Measurements from ENCODE around the gene TSFM.
"Not testable (repeated sequence)": the region's sequence is repeated elsewhere in the genome, so short reads cannot be mapped to it uniquely, and the experiment has no call there.

Gene TSFM

DNA sequence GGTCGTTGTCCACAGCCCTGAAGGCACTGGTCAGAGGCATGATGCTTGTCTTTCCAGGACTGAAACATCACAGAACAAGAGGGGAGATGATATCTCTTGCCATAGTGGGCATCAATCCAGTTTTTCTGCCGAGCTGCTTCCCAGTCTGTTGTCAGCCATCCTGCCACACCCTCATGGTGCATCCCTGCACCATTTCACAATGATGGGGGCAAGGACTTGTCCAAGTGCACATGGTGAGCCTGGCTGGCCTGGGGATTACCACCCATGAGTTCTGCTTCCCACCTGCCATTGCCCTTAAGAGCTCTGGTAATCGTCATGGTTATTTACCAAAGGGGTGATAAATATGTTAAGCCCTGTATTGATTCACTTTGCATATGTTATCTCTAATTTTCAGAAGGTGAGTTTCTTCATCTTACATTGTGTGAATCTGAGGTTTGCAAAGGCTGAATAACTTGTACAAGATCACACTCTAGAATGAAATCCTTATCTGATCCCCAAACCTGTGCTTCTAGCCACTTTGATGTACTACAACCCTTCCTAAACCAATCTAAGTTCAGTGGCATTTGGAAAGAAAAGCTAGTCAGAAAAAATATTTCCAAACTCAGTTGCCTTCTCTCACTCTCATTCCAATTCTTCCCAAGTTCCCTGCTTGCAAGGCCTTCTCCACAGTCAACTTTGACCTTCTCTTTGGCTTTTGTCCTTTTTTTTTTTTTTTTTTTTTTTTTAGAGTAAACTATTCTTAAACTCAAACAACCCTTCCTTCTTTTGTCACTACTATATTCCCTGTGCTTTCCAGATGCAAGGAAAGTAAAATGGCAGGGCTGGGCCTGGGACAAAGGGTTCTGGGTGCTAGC lies 33.6 kb downstream of the TSFM start:
- no peak for DNase-seq

DNA sequence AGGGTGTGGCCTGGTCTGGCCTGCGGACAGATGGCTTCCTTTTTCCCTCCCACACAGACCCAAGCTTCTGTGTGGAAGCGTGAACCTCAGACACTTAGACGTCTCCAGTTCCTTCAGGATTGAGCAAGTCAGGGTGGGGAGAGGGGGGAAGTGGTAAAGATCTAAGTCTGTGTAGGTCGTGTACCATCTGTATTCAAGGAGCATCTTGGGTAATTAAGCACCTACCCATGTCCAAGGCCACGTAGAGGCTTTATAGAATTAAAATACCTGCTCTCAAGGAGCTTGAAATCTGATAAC lies 34.2 kb downstream of the TSFM start:
- no peak for DNase-seq

- DNase-seq, result no peak
These were observed 34.8 kb downstream of the TSFM start for GRCh38 chr12:57817261-57817989.

DNA sequence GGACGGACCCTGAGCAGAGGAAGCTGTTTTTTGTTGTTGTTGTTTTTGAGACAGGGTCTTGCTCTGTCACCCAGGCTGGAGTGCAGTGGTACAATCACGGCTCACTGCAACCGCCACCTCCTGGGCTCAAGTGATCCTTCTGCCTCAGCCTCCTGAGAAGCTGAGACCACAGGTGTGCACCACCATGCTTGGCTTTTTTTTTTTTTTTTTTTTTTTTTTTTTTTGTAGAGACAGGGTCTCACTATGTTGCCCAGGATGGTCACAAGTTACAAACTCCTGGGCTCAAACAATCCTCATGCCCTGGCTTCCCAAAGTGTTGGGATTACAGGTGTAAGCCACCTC lies 35.4 kb downstream of the TSFM start:
- not testable (repeated sequence) for DNase-seq

DNA sequence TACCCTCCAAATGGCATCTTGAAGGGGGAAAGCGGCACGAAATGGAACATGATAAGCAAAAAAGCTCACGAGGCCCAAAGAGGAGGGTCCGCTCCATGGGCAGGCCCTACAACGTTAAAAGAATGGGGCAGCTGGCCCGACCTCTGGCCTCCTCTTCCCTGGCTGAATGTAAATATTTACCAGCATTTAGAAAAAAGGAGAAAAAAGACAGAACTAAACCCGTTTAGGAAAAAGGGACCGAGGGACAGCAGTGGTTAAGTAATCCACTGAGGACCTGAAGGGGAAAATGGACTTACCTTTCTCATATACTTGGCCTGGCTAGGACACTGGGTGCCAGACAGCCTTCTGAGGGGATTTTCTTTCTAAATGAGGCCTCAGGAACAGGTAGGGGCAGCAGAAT lies 37.5 kb downstream of the TSFM start:
- DNase-seq, result not testable (repeated sequence)

- DNase-seq, result not testable (repeated sequence)
These were observed 38.4 kb downstream of the TSFM start for GRCh38 chr12:57821015-57821414.

GRCh38 chr12:57821474-57822214 lies 39.1 kb downstream of the TSFM start:
- DNase-seq, result no peak

DNA sequence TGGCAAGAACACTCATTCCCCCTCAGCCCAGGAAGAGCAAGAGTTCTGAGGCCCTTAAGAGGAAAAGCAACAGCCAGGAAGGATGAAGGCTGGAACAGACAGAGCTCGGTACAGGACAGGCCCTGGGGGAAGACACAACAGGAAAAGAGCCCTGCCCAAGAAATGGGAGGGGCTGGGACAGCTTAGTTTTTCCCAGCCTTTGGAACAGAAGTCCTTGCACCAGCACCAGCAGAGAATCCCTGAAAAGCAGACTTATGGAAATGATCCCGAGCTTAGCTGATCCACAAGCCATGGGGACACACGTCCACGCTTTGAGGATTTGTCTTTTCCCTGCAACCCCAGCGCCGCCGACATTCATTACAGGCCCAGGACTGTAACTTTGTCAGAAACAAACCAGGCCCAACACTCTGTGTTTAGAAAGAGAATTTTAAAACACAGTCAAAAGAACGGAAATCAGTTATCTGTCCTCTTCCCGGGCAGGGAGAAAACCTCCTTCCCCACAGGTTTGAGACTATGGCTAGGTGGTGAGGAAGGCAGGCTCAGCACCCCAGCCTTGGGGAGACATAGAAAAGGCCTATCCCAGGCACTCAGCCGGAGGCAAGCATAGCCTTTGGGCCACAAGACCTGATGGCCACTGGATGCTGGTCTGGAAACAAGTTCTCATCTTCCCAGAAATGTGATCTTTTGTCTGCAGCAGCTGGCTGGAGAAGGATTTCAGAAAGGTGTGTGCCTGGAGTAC lies 40.0 kb downstream of the TSFM start:
- DNase-seq, result no peak

DNA sequence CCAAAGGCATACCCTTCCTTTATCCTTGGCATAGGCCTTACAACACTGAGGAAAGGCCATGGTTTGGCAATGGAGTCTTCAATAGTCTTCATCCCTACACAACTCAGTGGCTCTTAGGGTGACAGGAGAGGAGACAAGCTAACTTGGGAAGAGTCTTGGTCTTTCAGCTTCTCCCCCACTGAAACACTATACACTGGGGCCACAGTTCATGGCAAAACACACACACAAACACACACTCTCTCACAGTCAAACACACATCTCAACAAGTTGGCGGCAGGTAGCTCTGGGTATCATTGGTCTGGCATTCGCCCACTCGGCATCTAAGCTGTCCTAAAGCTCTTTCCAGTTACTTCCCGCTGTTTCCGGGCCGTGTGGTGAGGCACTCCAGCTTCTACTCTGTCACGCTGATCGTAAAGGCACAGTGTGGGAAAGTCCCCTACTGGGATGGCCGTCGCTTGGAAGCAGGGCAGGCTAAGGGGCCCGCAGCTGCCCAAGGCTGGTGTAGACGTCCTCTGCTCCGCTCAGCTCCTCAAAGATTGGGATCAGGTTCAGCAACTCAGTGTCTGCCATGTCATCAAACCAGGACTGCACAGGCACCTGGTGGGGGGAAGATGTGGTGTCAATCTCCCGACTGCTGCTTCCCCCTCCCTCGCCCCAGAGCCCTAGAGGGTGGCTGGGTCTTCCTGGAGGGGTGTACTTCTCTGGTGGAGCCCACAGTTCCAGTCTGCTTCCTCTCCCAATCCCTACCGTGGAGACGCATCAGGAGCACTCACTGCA lies 40.7 kb downstream of the TSFM start:
- no peak for DNase-seq

- no peak for DNase-seq
These were observed 41.5 kb downstream of the TSFM start for GRCh38 chr12:57823908-57824640.

- no peak for DNase-seq
These were observed 42.9 kb downstream of the TSFM start for GRCh38 chr12:57825451-57825850.

- DNase-seq, result no peak
These were observed 43.8 kb downstream of the TSFM start for GRCh38 chr12:57826400-57826799.

GRCh38 chr12:57826966-57827365 lies 44.4 kb downstream of the TSFM start:
- no peak for DNase-seq

DNA sequence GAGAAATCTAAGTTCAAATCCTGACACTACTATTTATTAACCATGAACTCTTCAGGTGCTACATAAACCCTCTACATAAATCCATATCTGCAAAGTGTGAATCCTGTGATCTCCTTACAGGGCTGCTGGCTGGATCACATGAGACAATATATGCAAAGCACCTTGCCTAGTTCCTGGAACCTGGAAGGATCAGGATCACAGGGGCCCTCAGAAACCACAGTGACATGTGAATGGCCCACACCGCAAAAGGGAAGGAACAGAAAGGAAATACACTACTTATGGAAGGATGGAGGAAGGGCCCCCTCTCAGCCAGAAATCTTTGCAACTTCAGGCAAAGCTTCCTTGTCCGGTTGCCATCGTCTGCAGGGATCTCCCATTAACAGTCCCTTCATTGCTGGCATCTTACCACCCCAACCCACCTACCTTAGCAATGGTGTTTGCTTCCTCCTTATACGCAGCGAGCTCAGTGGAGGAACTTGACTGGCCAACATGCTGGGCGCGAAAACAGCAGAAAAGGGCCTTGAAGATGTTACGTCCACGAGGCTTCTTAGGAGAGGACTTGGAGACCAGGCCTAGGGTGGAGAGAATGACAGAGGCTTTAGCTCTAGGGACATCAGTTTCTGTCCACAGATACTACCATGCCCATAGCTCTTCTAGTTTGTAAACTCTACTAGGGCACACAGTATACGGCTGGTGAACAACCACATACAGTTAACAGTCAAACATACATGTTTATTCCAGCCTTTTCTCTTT lies 46.6 kb downstream of the TSFM start:
- no peak for DNase-seq

GRCh38 chr12:57830393-57830792 lies 47.8 kb downstream of the TSFM start:
- DNase-seq, result no peak

- DNase-seq, result no peak
These were observed 50.4 kb downstream of the TSFM start for GRCh38 chr12:57832966-57833365.

DNA sequence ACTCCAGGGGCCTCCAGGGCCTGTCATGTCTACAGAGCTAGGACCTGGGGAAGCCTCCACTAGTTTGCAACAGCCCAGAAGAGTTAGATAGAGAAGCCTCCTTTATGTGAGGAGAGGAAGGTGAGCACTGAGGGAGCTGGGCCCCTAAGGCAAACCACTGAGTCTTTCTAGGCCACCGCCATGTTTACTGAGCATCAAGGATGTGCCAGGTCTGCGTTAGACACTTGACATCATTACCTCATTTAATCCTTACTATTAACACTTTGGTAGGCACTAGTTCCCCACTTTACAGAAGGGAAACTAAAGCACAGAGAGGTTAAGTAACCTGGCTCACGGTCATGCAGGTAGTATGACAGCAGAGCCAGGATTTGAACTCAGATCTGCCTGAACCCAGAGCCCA lies 51.1 kb downstream of the TSFM start:
- DNase-seq, result no peak

DNA sequence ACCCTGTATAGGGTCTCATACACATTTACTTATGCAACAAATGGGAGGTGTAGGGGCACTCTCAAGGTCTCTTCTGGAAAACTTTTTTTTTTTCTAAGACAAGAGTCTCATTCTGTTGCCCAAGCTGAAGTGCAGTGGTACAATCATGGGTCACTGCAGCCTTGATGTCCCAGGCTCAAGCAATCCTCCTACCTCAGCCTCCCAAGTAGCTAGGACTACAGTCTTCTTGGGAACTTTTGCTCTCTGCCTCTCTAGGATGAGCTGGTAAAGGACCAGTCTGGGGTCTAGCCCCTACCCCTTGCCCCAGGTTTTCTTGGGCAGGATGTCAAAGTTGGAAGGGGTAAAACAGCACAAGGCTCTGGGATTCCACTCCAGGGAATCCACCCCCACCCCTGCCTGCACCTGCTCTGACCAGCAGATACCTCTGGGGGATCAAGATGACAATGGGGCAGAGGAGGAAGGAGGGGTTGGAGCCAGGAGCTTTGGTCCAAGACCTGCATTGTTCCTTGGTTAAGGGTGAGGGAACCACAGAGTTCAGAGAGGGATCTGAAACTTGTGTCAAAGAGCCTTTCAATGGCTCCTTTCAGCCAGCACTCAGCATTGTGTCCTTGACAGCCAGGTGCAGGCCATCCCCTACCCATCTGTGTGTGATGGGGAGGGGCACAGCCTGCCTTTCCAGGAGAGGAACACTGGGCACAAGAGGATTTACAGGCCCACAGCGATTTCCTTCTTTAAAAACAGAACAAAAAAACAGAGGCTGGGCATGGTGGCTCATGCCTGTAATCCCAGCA lies 51.7 kb downstream of the TSFM start:
- no peak for DNase-seq

- no peak for DNase-seq
These were observed 53.0 kb downstream of the TSFM start for GRCh38 chr12:57835366-57836288.

Measured in NCI-H774 (cell line).